ENCODE measurements around the gene WDPCP. TPM values are rescaled to one million over a fixed set of nuclear protein-coding genes. Genes with fewer than 3 reads are reported as not detected.

The WDPCP gene
- total and polyA plus RNA-seq, 2 of the 13 experiments (the other 11 are each of a cell fraction or from before 2014, with no cell fraction given), result 2.9 to 5.2 TPM

GRCh38 chr2:63194175-63194574 is 394.1 kb downstream of the WDPCP start (continued):
- TF ChIP-seq NFIB (CRISPR knock-in tag; IDR thresholded peaks at IDR 0.05; ENCODE audit: borderline replicate concordance), result no peak
- no peak for TF ChIP-seq FOXM1 (CRISPR knock-in tag; IDR thresholded peaks at IDR 0.05)
- TF ChIP-seq ZNF616 (CRISPR knock-in tag; IDR thresholded peaks at IDR 0.05; ENCODE audit: low read depth), result no peak
- TF ChIP-seq ZNF772 (CRISPR knock-in tag; IDR thresholded peaks at IDR 0.05), result no peak
- TF ChIP-seq HOXA7 (CRISPR knock-in tag; IDR thresholded peaks at IDR 0.05), result no peak
- peak; percentile 96 for TF ChIP-seq FOXO1 (CRISPR knock-in tag; IDR thresholded peaks at IDR 0.05)
- 0 out of 2 replicates have a peak, but pooled peaks have one; percentile 55 for TF ChIP-seq KLF9 (CRISPR knock-in tag; IDR thresholded peaks at IDR 0.05; ENCODE audit: low read depth)
- no peak for TF ChIP-seq HNRNPLL (IDR thresholded peaks at IDR 0.05; ENCODE audit: low read depth, low read length, poor library complexity, severe bottlenecking)
- no peak for TF ChIP-seq ZNF549 (CRISPR knock-in tag; IDR thresholded peaks at IDR 0.05)
- peak; percentile 63; the same call in 1 of the 2 replicates for TF ChIP-seq ZFP36L1 (CRISPR knock-in tag; IDR thresholded peaks at IDR 0.05)
- no peak for TF ChIP-seq ZNF672 (CRISPR knock-in tag; IDR thresholded peaks at IDR 0.05)
- no peak for TF ChIP-seq ZNF280B (CRISPR knock-in tag; IDR thresholded peaks at IDR 0.05; ENCODE audit: borderline replicate concordance)
- TF ChIP-seq ZNF263 (CRISPR knock-in tag; IDR thresholded peaks at IDR 0.05), result no peak
- no peak for TF ChIP-seq HNF1B (CRISPR knock-in tag; IDR thresholded peaks at IDR 0.05)
- TF ChIP-seq NR2C2 (CRISPR knock-in tag; IDR thresholded peaks at IDR 0.05; ENCODE audit: borderline replicate concordance), result no peak
- no peak for TF ChIP-seq ZNF264 (CRISPR knock-in tag; IDR thresholded peaks at IDR 0.05)
- TF ChIP-seq ZNF790 (CRISPR knock-in tag; IDR thresholded peaks at IDR 0.05; ENCODE audit: borderline replicate concordance), result no peak
- no peak for TF ChIP-seq SKI (IDR thresholded peaks at IDR 0.05; ENCODE audit: partially characterized antibody)
- TF ChIP-seq ZNF687 (CRISPR knock-in tag; IDR thresholded peaks at IDR 0.05), result no peak

Measured in HepG2 (cell line).